Measurements from ENCODE around the gene C1R.
"Not testable (repeated sequence)": the region's sequence is repeated elsewhere in the genome, so short reads cannot be mapped to it uniquely, and the experiment has no call there.

The C1R gene

GRCh38 chr12:7120166-7120565, 27.9 kb upstream of the C1R start:
- DNase-seq (ENCODE audit: low spot score): no peak

- DNase-seq (ENCODE audit: low spot score): no peak
Observed at GRCh38 chr12:7118881-7119280, 26.6 kb upstream of the C1R start.

DNA sequence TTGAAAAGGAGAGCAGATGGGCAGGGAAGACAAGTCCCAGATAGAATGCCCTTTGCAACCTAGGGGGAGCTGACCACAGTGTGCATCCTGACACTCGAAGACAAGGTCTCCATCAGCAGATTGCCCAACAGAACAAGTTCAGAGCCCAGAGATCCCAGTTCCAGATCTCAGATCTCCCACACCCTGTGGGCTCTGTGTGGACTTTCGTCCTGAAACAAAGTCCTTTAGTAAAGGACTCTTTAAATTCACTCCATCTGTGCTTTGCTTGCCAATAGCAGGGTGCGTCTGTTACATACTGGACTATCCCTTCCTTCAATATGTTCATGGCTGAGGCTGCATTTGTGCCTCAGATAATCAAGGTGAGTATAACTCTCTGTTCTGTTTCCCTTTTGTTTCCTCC, 25.4 kb upstream of the C1R start:
- no peak for DNase-seq (ENCODE audit: low spot score)

DNA sequence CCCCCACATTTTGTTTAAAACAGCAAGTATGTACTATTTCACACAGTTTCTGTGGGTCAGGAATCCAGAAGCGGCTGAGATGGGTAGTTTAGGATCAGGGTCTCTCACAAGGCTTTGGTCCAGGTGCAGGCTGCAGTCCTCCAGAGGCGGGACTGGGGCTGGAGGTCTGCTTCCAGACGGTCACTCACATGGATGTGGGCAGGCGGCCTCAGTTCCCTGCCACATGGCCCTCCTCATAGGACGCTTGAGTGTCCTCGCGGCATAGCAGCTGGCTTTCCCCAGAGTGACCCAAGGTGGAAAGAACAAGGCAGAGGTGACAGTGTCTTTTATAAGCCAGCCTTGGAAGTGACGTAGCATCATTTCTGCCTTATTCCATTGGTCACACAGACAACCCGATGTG, 24.7 kb upstream of the C1R start:
- DNase-seq (ENCODE audit: low spot score): no peak

DNA sequence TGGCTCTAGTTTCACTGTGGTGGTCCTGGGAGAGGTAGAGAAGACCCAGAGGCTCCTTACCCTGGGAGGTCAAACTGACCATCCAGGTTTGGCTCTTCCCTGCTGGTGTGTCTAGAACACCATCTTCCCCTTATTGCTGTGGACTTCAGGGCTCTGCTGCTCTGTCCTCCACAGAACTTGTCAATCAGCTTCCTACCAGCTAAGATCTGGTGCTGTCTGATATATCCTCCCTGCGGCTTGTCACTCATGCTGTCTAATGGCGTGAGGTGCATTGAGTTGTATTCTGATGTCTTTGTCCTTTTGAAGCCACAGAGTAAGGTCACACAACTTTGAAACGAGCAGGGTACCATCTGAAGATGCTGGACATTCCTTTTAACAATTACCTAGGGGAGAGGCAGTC, 24.0 kb upstream of the C1R start:
- DNase-seq (ENCODE audit: low spot score): no peak

DNA sequence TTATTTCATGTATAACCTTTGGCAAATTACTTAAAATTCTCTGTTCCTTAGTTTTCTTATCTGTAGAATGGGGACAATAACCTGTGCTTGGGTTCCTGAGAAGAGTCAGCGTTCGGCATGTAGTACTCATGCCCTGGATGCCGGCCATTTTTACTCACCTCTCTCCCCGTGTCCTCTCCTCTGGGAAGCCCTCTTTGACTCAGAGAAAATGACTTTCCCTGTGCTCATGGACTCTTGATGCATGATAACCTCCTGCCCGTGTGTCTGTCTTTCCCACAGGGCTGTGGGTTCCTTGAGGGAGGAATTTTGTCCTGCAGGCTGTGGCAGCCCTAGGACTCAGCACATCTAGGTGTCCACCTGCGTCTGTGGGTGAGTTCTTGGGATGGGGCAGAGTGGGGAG, 22.6 kb upstream of the C1R start:
- no peak for DNase-seq (ENCODE audit: low spot score)

- DNase-seq (ENCODE audit: low spot score): no peak
Observed at GRCh38 chr12:7114008-7114407, 21.8 kb upstream of the C1R start.

- DNase-seq (ENCODE audit: low spot score): peak; percentile 81
Observed at GRCh38 chr12:7113389-7113871, 21.2 kb upstream of the C1R start.

DNA sequence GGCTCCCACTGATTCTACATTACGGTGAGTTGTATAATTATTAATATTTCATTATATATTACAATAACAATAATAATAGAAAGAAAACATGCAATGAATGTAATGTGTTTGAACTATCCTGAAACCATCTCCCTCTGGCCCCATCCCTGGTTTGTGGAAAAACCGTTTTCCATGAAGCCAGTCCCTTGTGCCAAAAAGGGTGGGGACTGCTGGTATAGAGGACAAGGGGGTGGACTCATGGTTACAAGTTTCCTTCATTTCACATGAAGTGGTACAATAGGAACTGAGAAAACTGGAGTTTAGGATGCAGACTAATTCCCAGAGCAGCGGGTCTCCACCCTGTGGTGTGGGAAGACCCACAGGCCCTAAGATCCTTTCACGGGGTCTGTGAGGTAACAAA, 19.8 kb upstream of the C1R start:
- no peak for DNase-seq (ENCODE audit: low spot score)

GRCh38 chr12:7110661-7111060, 18.4 kb upstream of the C1R start:
- no peak for DNase-seq (ENCODE audit: low spot score)

GRCh38 chr12:7109572-7109920, 17.3 kb upstream of the C1R start:
- DNase-seq (ENCODE audit: low spot score): no peak

- DNase-seq (ENCODE audit: low spot score): peak; percentile 91
Observed at GRCh38 chr12:7108796-7109571, 16.7 kb upstream of the C1R start, which contains the start of gene C1RL. C1RL (minus strand) TSS chr12:7109214; CDS start chr12:7109180, 34 bp downstream.

DNA sequence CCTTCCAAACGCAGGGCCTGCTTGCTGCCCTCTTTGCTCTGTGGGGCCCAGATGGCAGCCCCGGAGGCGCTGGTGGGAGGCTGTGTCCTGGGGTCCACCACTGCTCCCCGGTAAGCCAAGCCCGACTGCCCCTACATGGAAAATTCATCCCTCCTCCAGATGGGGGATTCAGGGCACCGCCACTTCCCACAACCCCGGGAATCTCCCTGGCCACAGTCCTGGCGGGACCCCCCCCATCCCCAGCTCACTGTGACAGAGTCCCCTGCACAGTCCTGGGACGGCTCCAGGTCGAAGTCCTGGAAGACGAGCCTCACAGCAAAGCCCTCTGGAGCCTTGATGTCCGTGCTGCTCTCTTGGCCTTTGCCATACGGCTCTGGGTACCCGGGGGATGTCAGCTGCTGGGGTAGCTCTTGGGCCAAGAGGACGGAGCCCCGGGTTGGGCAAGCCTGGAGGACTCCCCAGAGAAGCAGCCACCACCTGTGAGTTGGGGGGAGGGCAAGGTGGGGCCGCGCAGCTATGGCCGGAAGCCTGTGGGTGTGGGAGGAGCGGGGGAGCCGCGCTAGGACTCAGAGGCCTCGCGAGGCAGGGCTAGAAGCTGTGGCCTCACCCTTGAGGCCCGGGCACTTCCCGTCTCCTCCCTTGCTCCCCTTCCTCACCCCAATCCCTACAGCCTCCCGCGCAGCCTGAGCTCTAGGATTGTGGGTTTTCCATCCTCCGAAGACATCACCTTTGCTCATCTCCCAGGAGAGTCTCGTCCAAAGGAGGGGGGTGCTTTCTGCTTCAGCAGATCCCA, 16.0 kb upstream of the C1R start:
- peak; percentile 91 for DNase-seq (ENCODE audit: low spot score)

GRCh38 chr12:7107636-7108002, 15.4 kb upstream of the C1R start:
- no peak for DNase-seq (ENCODE audit: low spot score)

- DNase-seq (ENCODE audit: low spot score): not testable (repeated sequence)
Observed at GRCh38 chr12:7107181-7107580, 14.9 kb upstream of the C1R start.

- DNase-seq (ENCODE audit: low spot score): no peak
Observed at GRCh38 chr12:7106082-7106481, 13.8 kb upstream of the C1R start.

DNA sequence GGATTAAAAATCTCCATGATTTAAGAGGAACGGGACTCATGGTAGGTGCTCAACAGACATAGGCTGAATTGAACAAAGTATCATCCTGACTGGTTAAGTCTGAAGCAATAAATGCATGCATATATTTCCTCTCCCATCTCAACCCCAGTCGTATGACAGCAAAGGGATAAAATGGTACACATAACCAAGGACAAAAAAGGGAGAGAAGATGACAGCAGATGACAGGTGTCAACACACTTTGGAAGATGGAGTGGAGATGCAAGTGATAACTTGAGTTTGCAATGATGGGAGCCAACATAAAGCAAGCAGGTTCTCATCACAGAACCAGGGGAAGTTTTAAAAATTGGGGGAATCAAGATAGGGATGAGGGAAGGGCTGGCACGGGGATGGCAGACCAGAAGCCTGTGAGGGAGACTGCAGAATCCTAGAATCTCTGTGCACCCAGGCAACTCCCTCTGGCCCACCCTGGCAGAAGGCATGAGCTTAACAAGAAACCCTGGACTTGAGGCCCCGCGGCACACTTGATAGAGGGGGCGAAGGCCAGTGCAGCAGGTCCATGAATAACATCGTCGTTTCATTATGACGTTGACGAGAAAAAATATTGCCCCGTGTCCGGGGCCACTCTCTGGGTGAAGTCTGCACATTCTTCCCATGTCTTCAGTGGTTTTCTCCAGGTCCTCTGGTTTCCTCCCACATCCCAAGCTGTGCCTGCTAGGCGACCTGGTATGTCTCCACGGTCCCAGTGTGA, 11.8 kb upstream of the C1R start:
- DNase-seq (ENCODE audit: low spot score): no peak

DNA sequence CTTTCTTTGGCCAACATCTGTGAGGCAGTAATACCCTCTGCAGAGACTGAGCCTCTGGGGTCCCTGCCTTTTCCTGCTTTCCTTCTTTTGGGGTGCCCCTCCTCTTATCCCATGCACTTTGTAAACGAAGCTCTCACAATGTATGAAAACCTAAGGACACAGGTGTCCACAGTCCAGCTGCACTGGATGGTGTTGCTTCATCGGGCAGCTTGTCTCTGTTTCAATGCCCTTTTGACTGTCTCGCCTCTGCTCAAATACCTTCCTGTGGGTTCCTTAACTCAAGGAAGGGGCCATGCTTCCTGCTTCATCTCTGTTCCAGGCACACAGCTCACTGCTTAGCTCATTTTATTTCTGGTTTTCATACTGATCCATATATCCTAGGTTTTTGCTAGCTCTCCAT, 10.3 kb upstream of the C1R start:
- DNase-seq (ENCODE audit: low spot score): no peak

GRCh38 chr12:7101694-7102131, 9.5 kb upstream of the C1R start:
- DNase-seq (ENCODE audit: low spot score): no peak

DNA sequence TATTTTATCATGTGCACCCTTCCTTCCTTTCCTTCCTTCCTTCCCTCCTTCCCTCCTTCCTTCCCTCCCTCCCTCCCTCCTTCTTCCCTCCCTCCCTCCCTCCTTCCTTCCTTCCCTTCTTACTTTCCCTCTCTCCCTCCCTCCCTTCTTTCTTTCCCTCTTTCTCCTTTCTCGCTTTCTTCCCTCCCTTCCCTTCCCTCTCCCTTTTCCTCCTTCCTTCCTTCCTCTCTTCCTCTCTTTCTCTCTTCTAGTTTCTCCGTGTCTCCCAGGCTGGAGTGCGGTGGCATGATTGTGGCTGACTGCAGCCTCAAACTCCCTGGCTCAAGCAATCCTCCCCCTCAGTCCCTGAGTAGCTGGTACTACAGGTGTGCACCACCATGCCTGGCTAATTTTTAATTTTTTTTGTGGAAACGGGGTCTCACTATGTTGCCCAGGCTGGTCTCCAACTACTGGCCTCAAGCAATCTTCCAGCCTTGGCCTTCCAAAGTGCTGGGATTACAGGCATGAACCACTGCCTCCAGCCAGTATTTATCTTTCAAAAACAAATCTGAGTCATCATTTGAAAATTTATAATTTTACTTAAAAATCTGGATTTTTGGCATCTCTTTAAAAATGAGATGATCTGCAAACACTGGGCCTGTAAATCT, 8.9 kb upstream of the C1R start:
- no peak for DNase-seq (ENCODE audit: low spot score)

DNA sequence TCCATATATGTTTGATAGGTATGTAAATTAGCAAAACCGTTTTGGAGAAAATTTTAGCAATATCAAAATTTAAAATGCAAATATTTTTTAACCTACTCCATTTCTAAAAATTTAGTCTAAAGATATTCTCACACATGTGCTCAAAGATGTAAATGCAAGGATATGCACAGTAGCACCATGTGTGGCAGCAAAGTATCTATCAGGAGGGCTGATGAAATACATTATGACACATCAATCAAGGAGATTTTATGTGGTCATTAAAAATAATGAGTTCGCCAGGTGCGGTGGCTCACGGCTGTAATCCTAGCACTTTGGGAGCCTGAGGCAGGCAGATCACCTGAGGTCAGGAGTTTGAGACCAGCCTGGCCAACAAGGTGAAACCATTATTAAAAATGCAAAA, 8.0 kb upstream of the C1R start:
- no peak for DNase-seq (ENCODE audit: low spot score)

GRCh38 chr12:7099290-7099996, 7.2 kb upstream of the C1R start:
- no peak for DNase-seq (ENCODE audit: low spot score)

Data from GM03348 (cell line).